Measurements from ENCODE around the gene MYBPC2.
"Not testable (repeated sequence)": the region's sequence is repeated elsewhere in the genome, so short reads cannot be mapped to it uniquely, and the experiment has no call there.

The MYBPC2 gene

DNA sequence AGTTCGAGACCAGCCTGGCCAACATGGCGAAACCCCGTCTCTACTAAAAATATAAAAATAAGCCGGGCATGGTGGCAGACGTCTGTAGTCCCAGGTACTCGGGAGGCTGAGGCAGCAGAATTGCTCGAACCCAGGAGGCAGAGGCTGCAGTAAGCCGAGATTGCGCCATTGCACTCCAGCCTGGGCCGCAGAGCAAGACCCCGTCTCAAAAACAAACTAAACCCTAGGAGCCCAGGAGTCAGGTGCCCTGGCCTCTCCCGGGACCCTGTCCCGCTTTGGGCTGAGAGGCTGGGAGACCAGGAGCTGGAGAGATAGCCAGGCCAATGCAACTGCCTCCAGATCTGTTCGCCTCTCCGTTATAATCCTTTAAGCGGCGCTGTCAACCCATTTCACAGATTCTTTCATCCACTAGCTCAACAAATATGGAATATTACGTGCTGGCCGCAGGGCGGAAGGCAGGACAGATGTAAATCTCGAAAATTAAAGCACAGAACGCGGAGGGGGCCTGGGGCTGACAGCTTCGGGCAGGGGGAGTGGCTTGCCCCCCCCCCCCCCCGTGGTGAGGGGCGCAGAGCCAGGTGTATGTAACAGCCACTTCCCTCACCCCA, 5.3 kb upstream of the MYBPC2 start:
- H3K27ac Mint-ChIP-seq = no peak overlapping the region
- ATAC-seq (replicated peaks) (no peak), DNase-seq (no peak)
- H3K4me1 Mint-ChIP-seq (ENCODE audit: low read depth in 2 of 2) = peaks cover 10 to 11% of the 10 kb centered on the region in 2 donors
- H3K27me3 Mint-ChIP-seq = peaks cover 11 to 60% of the 10 kb centered on the region in 2 donors
- H3K4me3 Mint-ChIP-seq = no peak overlapping the region
- H3K9me3 Mint-ChIP-seq = no peaks in the 10 kb centered on the region
- H3K36me3 Mint-ChIP-seq (ENCODE audit: insufficient read depth) = peaks cover 9% of the 10 kb centered on the region

DNA sequence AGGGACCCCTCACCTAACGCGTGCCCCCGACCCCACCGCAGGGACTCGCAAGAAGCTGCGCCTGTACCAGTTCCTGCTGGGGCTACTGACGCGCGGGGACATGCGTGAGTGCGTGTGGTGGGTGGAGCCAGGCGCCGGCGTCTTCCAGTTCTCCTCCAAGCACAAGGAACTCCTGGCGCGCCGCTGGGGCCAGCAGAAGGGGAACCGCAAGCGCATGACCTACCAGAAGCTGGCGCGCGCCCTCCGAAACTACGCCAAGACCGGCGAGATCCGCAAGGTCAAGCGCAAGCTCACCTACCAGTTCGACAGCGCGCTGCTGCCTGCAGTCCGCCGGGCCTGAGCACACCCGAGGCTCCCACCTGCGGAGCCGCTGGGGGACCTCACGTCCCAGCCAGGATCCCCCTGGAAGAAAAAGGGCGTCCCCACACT, 4.7 kb upstream of the MYBPC2 start:
- ATAC-seq (replicated peaks) (peak; percentile 16), DNase-seq (no peak)
- H3K4me3 Mint-ChIP-seq = peak overlapping the region in 1 of 2 donors; percentile 33

DNA sequence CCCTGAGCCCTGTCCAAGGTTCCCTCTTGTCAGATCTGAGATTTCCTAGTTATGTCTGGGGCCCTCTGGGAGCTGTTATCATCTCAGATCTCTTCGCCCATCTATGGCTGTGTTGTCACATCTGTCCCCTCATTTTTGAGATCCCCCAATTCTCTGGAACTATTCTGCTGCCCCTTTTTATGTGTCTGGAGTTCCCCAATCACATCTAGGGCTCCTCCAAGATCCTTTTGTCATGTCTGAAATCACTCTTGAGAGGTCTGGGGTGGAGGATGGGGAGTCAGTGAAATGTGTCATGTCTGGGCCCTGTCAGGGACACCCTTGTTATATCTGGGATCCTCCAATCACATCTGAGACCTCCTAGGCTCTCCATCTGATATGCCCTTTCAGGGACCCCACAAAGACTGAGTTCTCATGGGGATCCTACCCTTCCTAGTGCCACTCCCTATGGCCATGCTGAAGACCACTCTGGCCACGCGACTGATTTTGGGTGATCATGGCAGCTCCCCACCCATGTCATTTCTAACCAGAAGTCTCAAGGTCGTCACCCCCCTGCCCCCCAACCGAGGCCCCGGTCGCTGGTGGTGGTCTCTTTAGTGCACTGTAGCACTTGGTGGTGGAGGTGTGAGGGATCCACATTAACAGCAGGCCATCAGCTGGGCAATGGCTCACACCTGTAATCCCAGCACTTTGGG, 3.8 kb upstream of the MYBPC2 start:
- Mint-ChIP-seq H3K27ac (no peak overlapping the region), H3K4me3 (no peak overlapping the region), H3K4me1 (ENCODE audit: low read depth in 2 of 2) (peaks cover 11 to 16% of the 10 kb centered on the region in 2 donors), H3K27me3 (peaks cover 10 to 60% of the 10 kb centered on the region in 2 donors), H3K36me3 (ENCODE audit: insufficient read depth) (peaks cover 6% of the 10 kb centered on the region), H3K9me3 (no peaks in the 10 kb centered on the region)
- no peak for DNase-seq
- ATAC-seq (replicated peaks) = no peak

More for the DNA sequence above, 4.7 kb upstream of the MYBPC2 start:
- no peaks in the 10 kb centered on the region for H3K9me3 Mint-ChIP-seq
- no peak overlapping the region for H3K27ac Mint-ChIP-seq
- H3K4me1 Mint-ChIP-seq (ENCODE audit: low read depth in 2 of 2) = peaks cover 11 to 15% of the 10 kb centered on the region in 2 donors
- H3K27me3 Mint-ChIP-seq = peaks cover 9 to 60% of the 10 kb centered on the region in 2 donors
- peaks cover 7% of the 10 kb centered on the region for H3K36me3 Mint-ChIP-seq (ENCODE audit: insufficient read depth)

DNA sequence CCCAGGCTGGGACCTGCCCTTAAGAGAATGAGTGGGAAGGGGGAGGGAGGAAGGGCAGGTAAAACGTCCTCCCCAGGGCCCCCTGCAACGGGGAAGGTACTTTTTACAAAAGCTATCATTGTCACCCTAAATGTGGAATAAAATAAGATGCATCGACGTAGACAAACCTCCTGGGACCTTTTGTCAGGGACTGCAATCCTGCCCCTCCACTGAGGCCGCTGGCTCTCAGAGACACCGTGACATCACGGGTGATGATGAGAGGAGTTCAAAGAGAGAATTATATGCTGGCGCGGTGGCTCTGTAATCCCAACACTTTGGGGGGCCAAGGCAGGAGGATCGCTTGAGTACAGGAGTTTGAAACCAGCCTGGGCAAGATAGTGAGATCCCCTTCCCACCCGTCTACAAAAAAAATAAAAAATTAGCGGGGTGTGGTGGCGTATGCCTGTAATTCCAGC, 1.8 kb upstream of the MYBPC2 start:
- Mint-ChIP-seq H3K27me3 (peaks cover 6 to 64% of the 10 kb centered on the region in 2 donors), H3K4me1 (ENCODE audit: low read depth in 2 of 2) (peaks cover 11 to 16% of the 10 kb centered on the region in 2 donors), H3K36me3 (ENCODE audit: insufficient read depth) (peaks cover 6% of the 10 kb centered on the region), H3K27ac (peak overlapping the region in 1 of 2 donors; percentile 85), H3K4me3 (peak overlapping the region; percentile 90), H3K9me3 (no peaks in the 10 kb centered on the region)
- DNase-seq (no peak), ATAC-seq (replicated peaks) (no peak)

DNA sequence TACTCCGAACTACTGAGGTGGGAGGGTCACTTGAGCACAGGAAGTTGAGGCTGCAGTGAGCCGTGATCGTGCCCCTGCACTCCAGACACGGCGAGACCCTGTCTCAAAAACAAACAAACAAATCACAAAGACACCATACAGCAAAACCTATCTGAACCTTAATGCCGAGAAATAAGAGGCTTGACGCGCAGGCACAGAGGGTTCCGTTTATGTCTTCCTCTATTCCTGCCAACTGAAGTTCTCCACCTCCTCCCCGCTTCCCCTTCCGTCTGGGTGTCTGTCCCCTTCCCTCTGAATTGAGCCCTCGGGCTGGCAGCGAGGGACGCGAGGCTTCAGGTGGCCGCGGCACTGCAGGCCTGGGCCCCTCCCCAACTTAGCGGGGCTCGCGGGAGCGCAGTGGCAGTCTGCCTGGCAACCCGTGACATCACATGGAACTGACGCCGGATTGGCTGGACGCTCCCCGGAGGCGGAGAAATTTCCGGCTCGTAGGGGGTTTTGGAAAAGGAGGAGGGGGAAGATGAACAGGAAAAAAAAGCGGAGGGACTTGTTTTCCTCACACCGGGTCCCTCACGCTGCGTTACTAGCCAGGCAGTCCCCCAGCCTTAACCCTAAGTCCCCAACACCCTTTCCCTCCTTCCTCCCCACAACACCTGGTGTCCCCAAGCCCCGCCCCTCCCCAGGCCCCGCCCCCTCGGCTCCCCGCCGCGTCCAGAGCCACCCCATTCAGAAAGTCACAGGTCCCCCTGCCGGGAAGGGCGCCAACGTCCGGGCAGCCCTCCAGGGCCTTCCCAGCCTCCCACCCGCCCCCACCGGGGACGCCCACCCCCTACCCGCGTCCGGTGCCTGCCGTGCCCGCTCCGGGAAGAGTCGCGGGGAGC, 1.1 kb upstream of the MYBPC2 start:
- Mint-ChIP-seq H3K4me3 (peak overlapping the region; percentile 90), H3K9me3 (no peaks in the 10 kb centered on the region), H3K27ac (peak overlapping the region; percentile 85), H3K4me1 (ENCODE audit: low read depth in 2 of 2) (peaks cover 11 to 16% of the 10 kb centered on the region in 2 donors), H3K27me3 (peaks cover 6 to 70% of the 10 kb centered on the region in 2 donors), H3K36me3 (ENCODE audit: insufficient read depth) (peaks cover 6% of the 10 kb centered on the region)
- ATAC-seq (replicated peaks) = peak; percentile 92
- peak; percentile 86 to 93 (median 91) for DNase-seq

DNA sequence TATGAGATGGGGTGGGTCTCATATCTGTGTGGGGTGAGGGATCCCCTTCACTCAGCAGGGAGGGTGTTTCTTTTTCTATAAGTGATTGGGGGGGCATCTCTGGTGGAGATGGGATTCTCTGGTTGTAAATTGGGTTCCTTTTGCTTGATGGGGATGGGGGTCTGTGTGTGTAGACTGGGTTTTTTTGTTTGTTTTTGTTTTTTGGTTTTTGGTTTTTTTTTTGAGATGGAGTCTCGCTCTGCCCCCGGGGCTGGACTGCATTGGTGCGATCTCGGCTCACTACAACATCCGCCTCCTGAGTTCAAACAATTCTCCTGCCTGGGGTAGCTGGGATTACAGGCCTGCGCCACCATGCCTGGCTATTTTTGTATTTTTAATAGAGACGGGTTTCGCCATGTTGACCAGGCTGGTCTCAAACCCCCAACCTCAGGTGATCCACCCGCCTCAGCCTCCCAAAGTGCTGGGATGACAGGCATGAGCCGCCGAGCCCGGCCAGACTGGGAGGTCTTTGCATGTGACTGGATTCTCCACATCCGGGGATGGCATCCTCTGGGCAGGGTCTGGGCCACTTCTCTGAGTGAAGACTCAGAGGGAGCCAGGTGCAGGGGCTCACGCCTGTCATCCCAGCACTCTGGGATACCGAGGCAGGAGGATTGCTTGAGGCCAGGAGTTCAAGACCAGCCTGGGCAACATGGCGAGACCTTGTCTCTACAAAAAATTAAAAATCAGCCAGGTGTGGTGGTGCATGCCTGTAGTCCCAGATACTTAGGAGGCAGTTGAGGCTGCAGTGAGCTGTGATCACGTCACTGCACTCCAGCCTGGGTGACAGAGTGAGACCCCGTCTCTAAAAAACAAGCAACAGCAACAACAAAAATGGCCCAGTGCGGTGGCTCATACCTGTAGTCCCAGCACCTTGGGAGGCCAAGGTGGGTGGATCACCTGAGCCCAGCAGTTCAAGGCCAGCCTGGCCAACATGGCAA, 799 bp downstream of the MYBPC2 start:
- peak overlapping the region in 1 of 2 donors; percentile 53 for H3K27ac Mint-ChIP-seq
- peak overlapping the region; percentile 90 for H3K4me3 Mint-ChIP-seq
- ATAC-seq (replicated peaks) = no peak
- peaks cover 6% of the 10 kb centered on the region for H3K36me3 Mint-ChIP-seq (ENCODE audit: insufficient read depth)
- no peaks in the 10 kb centered on the region for H3K9me3 Mint-ChIP-seq
- no peak for DNase-seq
- H3K27me3 Mint-ChIP-seq = peaks cover 8 to 80% of the 10 kb centered on the region in 2 donors
- H3K4me1 Mint-ChIP-seq (ENCODE audit: low read depth in 2 of 2) = peaks cover 11 to 16% of the 10 kb centered on the region in 2 donors

DNA sequence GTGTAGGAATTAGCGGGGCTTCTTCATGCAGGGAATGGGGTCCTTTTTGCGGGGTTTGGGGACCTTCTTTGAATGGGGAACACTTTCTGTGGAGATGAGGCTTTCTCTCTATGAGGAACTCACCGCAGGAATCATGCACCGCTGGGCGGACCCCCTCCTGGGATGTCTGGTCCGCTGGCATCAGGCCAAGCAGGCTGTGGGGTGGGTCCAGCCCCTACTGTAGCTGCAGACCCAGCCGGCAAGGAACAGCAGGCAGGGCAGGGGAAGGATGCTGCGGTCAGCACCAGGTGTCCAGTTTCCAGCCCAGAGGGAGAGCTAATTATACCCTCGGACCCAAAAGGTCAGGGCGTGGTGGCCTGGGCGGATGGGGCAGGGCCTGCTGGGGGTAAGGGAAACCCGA, 1.8 kb downstream of the MYBPC2 start:
- Mint-ChIP-seq H3K4me3 (no peak overlapping the region), H3K27me3 (peaks cover 18 to 80% of the 10 kb centered on the region in 2 donors), H3K4me1 (ENCODE audit: low read depth in 2 of 2) (peaks cover 11 to 16% of the 10 kb centered on the region in 2 donors), H3K9me3 (no peaks in the 10 kb centered on the region), H3K27ac (no peak overlapping the region), H3K36me3 (ENCODE audit: insufficient read depth) (peaks cover 6% of the 10 kb centered on the region)
- DNase-seq (no peak), ATAC-seq (replicated peaks) (no peak)

DNA sequence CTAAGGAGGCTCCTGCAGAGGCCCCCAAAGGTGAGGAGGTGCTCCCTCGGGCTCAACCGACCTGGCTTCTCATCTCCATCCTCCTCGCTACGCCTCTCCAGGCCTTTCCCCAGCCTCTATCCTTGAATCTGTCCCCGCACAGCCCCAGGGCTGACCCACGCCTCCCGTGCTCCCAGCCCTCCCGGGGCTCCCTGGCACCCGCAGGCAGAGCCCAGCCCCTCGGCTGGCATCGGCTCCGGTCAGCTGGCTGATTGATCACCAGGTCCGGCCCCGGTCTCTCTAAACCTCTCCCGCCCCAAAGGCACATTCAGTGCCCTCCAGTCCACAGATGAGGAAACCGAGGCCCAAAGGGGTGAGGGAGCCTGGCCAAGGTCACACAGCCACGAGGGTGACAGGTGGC, 2.5 kb downstream of the MYBPC2 start:
- H3K27ac Mint-ChIP-seq = no peak overlapping the region
- peaks cover 11 to 16% of the 10 kb centered on the region in 2 donors for H3K4me1 Mint-ChIP-seq (ENCODE audit: low read depth in 2 of 2)
- peaks cover 6% of the 10 kb centered on the region for H3K36me3 Mint-ChIP-seq (ENCODE audit: insufficient read depth)
- H3K4me3 Mint-ChIP-seq = no peak overlapping the region
- no peak for DNase-seq
- no peaks in the 10 kb centered on the region for H3K9me3 Mint-ChIP-seq
- peaks cover 23 to 82% of the 10 kb centered on the region in 2 donors for H3K27me3 Mint-ChIP-seq
- no peak for ATAC-seq (replicated peaks)

DNA sequence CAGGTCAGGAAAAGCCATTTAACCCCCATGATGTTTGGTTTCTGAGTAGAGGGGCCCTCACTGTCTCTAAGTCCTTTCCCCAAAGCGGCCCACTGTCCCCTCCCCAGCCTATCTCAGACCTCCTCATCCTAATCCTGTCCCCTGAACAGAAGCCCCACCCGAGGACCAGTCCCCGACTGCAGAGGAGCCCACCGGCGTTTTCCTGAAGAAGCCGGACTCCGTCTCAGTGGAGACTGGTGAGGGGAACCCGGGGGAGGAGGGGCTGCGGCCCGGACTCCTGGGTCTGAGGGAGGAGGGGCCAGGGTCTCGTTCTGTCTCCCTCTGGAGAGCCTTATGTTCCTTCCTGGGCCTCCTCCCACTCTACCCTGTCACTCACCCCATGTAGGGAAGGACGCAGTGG, 2.9 kb downstream of the MYBPC2 start:
- Mint-ChIP-seq H3K27me3 (peaks cover 23 to 81% of the 10 kb centered on the region in 2 donors), H3K27ac (no peak overlapping the region), H3K36me3 (ENCODE audit: insufficient read depth) (peaks cover 6% of the 10 kb centered on the region), H3K4me3 (no peak overlapping the region), H3K9me3 (no peaks in the 10 kb centered on the region), H3K4me1 (ENCODE audit: low read depth in 2 of 2) (peaks cover 10 to 14% of the 10 kb centered on the region in 2 donors)
- ATAC-seq (replicated peaks) (no peak), DNase-seq (no peak)

DNA sequence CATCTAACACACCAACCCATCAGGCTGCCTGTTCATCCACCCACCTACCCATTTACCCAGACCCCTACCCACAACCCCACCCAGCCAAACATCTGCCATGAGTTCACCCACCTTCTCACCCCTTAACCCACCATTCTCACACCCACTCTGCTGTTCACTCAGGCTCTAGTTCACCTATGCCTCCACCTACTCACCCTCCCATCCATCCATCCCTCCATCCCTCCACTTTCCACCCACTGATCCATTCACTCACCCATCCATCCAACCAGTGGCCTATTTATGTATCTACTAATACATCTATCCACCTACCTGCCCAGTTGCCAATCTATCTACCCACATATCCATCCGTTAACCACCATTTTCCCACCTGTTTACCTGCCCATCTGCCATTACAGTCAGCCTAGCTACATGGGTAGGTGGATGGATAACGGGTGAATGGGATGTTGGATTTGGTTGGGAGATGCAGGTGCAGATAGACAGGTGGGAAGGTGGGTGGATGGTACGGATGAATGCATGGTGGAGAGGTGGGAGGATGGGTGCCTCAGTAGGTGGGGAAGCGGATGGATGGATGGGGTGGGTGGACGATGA, 5.3 kb downstream of the MYBPC2 start:
- Mint-ChIP-seq H3K9me3 (no peaks in the 10 kb centered on the region), H3K4me3 (no peak overlapping the region), H3K36me3 (ENCODE audit: insufficient read depth) (no peaks in the 10 kb centered on the region), H3K27ac (no peak overlapping the region), H3K4me1 (ENCODE audit: low read depth in 2 of 2) (peaks cover 0 to 1% of the 10 kb centered on the region in 2 donors), H3K27me3 (peaks cover 21 to 65% of the 10 kb centered on the region in 2 donors)
- ATAC-seq (replicated peaks) = no peak
- no peak for DNase-seq

DNA sequence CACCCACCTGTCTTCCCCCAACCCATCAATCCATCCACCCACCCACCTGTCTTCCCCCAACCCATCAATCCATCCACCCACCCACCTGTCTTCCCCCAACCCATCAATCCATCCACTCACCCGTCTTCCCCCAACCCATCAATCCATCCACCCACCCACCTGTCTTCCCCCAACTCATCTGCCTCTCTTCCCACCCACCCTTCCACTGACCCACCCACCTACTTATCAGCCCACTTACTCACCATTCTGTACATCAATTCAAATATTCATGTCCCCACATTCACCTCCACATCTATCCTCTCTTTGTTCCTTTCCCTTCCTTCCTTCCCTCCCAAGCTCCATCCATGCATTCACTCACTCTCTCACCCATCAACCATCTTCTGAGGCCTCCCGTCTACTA, 6.4 kb downstream of the MYBPC2 start:
- not testable (repeated sequence) for DNase-seq; ATAC-seq (replicated peaks); H3K4me3 Mint-ChIP-seq; H3K4me1 Mint-ChIP-seq (ENCODE audit: low read depth in 2 of 2); H3K36me3 Mint-ChIP-seq (ENCODE audit: insufficient read depth); H3K9me3 Mint-ChIP-seq; H3K27ac Mint-ChIP-seq
- peaks cover 25 to 60% of the 10 kb centered on the region in 2 donors for H3K27me3 Mint-ChIP-seq

DNA sequence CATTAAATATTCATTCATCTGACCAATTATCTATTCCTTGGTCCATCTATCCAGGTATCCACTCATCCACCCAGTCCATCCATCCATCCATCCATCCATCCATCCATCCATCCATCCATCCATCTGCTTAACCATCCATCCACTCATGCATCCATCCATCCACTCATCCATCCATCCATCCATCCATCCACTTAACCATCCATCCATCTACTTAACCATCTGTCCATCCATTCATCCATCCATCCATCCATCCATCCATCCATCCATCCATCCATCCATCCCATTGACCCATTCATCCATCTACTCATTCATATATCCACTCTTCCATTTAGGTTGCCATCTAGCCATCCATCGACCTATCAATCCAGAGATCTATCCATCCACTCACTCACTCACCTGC, 11.4 kb downstream of the MYBPC2 start:
- Mint-ChIP-seq H3K27me3 (peaks cover 25 to 45% of the 10 kb centered on the region in 2 donors), H3K4me1 (ENCODE audit: low read depth in 2 of 2) (no peaks in the 10 kb centered on the region), H3K27ac (no peak overlapping the region), H3K4me3 (no peak overlapping the region), H3K36me3 (ENCODE audit: insufficient read depth) (no peaks in the 10 kb centered on the region), H3K9me3 (peaks cover 0 to 6% of the 10 kb centered on the region in 2 donors)
- ATAC-seq (replicated peaks) (no peak), DNase-seq (no peak)
